ENCODE measurements around the gene TMEM182.

- TF ChIP-seq CTCF (IDR thresholded peaks at IDR 0.05) (no peak), POLR2A (IDR thresholded peaks at IDR 0.05) (no peak), EP300 (IDR thresholded peaks at IDR 0.05) (no peak)
Measured at GRCh38 chr2:102754456-102755145, 7.2 kb upstream of the TMEM182 start.

Data from tibial nerve (tissue), 4 donors.